ENCODE data around the gene HINT2.

The HINT2 gene

DNA sequence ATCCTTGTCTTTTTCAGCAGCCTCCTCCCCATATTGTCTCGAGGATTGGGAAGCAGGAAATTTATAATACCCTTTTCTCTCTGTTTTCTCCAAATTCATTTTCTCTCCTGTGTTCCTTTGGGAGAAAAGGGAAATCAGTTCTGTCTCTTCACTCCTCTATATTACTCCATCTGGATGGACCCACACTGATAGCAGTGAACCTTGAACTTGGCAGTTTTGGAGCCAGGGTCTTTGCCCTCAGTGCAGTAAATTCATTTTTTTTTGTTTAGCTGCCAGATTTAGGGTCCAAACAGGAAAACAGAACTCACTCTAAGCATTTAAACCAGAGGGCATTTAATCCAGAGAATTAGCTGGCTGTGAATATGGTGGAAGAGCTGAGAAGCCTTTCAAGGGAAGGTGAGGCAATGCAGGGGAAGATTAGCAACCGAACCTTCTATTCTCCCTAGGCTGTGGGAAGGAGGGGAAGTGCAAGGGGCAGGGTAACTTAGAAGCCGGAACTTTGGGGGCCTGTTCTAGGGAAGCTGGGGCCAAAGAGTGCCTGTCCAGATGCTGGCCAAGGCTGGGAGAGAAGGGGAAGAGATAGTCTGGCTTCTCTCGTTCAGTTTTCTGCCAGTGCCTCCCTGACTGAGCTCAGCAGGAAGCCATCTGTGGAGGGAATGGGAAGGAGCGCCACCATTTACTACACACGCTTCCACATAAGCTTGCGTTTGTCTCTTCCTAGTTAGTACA is 39.8 kb downstream of the HINT2 start:
- H3K4me3 ChIP-seq (ENCODE audit: low read depth, low read length): no peak overlapping the region
- TF ChIP-seq, protein P1, sequence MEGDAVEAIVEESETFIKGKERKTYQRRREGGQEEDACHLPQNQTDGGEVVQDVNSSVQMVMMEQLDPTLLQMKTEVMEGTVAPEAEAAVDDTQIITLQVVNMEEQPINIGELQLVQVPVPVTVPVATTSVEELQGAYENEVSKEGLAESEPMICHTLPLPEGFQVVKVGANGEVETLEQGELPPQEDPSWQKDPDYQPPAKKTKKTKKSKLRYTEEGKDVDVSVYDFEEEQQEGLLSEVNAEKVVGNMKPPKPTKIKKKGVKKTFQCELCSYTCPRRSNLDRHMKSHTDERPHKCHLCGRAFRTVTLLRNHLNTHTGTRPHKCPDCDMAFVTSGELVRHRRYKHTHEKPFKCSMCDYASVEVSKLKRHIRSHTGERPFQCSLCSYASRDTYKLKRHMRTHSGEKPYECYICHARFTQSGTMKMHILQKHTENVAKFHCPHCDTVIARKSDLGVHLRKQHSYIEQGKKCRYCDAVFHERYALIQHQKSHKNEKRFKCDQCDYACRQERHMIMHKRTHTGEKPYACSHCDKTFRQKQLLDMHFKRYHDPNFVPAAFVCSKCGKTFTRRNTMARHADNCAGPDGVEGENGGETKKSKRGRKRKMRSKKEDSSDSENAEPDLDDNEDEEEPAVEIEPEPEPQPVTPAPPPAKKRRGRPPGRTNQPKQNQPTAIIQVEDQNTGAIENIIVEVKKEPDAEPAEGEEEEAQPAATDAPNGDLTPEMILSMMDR (IDR thresholded peaks at IDR 0.05; ENCODE audit: low read depth, low read length): no peak

DNA sequence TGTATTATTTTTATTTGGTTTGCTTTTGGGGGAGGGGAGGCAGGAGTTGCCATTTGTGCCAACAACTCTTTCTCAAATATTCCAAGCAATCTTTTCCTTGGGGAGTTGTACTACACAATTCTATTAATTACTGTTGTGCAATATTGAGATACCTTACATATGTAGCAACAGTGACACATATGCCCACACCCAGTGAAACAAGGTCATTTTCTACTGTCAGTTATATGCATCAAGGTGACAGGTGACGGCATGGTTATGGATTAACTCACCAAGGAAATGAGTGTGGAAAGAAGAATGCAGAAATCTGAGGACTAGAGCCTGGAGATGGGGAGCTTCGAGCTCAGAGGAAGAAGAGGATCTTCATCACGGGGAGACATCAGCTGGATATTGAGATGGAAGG is 42.9 kb downstream of the HINT2 start:
- TF ChIP-seq, protein P1 (IDR thresholded peaks at IDR 0.05; ENCODE audit: low read depth, low read length): no peak
- no peak overlapping the region for H3K4me3 ChIP-seq (ENCODE audit: low read depth, low read length)

DNA sequence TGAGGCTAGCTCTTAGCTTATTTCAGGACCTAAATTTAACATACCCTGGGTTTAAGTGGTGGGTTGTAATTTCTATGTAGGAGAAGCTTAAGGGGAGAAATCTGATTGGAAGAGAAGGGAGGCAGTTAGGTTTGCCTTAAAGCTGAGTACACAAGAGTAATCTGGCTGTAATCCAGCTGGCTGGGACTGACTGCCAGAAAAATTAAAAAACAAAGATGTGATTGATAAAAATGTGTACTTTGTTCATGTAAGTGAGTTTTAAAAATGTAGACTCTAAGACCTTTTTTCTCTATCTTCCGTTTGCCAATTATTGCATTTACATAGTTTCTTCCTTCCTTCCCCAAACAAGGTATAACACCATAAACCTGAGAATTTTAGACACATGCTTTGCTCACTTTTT is 43.3 kb downstream of the HINT2 start:
- TF ChIP-seq, protein P1 (IDR thresholded peaks at IDR 0.05; ENCODE audit: low read depth, low read length): no peak
- H3K4me3 ChIP-seq (ENCODE audit: low read depth, low read length): no peak overlapping the region

- TF ChIP-seq, protein P1 (IDR thresholded peaks at IDR 0.05; ENCODE audit: low read depth, low read length): no peak
- H3K4me3 ChIP-seq (ENCODE audit: low read depth, low read length): no peak overlapping the region
These were observed 43.8 kb downstream of the HINT2 start for GRCh38 chr9:35771075-35771433.

DNA sequence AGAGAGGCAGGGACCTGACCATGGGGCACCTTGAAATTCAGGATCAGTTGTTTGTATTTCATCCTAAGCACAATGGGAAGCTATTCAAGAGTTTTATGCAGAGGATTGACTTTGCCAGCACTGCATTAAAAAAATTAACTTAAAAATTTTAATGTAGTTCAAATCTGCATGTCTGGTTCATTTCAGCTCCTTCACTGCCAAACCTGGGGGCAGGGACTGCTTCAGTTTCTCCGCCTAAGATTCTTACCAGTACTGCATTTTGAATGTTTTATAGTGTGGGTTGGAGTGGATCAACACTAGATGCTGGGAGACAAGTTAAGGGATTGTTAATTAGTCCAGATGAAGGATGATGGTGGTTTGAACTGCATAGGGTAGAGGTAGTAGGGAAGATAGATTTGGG is 45.1 kb downstream of the HINT2 start:
- TF ChIP-seq, protein P1 (IDR thresholded peaks at IDR 0.05; ENCODE audit: low read depth, low read length): no peak
- H3K4me3 ChIP-seq (ENCODE audit: low read depth, low read length): no peak overlapping the region

DNA sequence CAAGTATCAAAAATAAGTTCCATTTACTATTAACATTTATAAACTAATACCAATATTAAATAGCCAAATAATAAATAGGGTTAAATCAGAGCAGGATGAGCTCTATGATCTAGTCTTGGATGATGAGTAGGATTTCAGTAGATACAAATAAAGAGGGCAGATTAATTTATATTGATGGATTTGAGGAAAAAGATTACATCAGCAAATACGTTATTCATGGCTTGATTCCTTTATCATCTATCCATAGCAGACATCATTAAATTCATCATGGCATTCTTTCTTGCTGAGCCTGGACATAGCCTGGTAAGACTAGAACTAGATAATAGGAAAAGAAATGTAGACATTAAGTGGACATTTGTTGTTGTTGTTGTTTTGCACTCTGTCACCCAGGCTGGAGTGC is 47.4 kb downstream of the HINT2 start:
- TF ChIP-seq, protein P1 (IDR thresholded peaks at IDR 0.05; ENCODE audit: low read depth, low read length): no peak
- no peak overlapping the region for H3K4me3 ChIP-seq (ENCODE audit: low read depth, low read length)

GRCh38 chr9:35766997-35767396 is 47.8 kb downstream of the HINT2 start:
- TF ChIP-seq, protein P1 (IDR thresholded peaks at IDR 0.05; ENCODE audit: low read depth, low read length): no peak
- H3K4me3 ChIP-seq (ENCODE audit: low read depth, low read length): no peak overlapping the region

All from WI38 (cell line).